22Rv1 (cell line): ENCODE measurements around the gene PIN4.

Experiments used
- H3K27ac ChIP-seq: fragments of 450-650 bp; 2 replicates; pipeline ENCODE4 v1.5.1; 2017
- CTCF ChIP-seq: fragments of 450-650 bp; IDR thresholded peaks from 2 replicates; pipeline ENCODE4 v1.5.1; 2017; ENCODE audit warnings: mild to moderate bottlenecking
- ZFX ChIP-seq: fragments of 450-650 bp; IDR thresholded peaks from 2 replicates; pipeline ENCODE4 v1.6.1; 2017; ENCODE audit warnings: antibody characterized with exemption, borderline replicate concordance

PIN4 gene

GRCh38 chrX:72181178-72182125 is at the start of gene PIN4:
TSS of gene PIN4 (plus strand) at chrX:72181757. CDS start at chrX:72181786, 29 bp downstream.
- peak within 1 kb of the TSS; percentile 76 for H3K27ac ChIP-seq
- TF ChIP-seq ZFX (no peak), CTCF (no peak)

GRCh38 chrX:72132456-72132855 is 49.1 kb upstream of the PIN4 start:
- H3K27ac ChIP-seq = no peak overlapping the region
- no peak for TF ChIP-seq CTCF
- no peak for TF ChIP-seq ZFX

- TF ChIP-seq ZFX (no peak), CTCF (no peak)
- H3K27ac ChIP-seq = no peak overlapping the region
These were observed 47.6 kb upstream of the PIN4 start for GRCh38 chrX:72133851-72134546.

- no peak overlapping the region for H3K27ac ChIP-seq
These were observed 43.6 kb upstream of the PIN4 start for GRCh38 chrX:72137846-72138495.

GRCh38 chrX:72139538-72139937 is 42.0 kb upstream of the PIN4 start:
- no peak for TF ChIP-seq ZFX
- no peak for TF ChIP-seq CTCF
- no peak overlapping the region for H3K27ac ChIP-seq

More at GRCh38 chrX:72137846-72138495, 43.6 kb upstream of the PIN4 start:
- no peak for TF ChIP-seq CTCF
- no peak for TF ChIP-seq ZFX

GRCh38 chrX:72141372-72142004 is 40.1 kb upstream of the PIN4 start:
- TF ChIP-seq CTCF (no peak), ZFX (no peak)
- H3K27ac ChIP-seq = no peak overlapping the region
